Stimulated activated CD8-positive, alpha-beta memory T cell treated with anti-CD3 and anti-CD28 coated beads, Interleukin-7, amount 100 ng/mL, for 4 hours (primary cell): ENCODE measurements around the gene NUDT2.

Source experiments
- DNase-seq, 2 donors: peaks; one replicate each; pipeline ENCODE4 v3.0.0-alpha.2; 2020; ENCODE audit warnings: low read depth in 2 of 2

The NUDT2 gene

GRCh38 chr9:34385561-34386230 is 56.3 kb downstream of the NUDT2 start:
- no peak for DNase-seq

DNA sequence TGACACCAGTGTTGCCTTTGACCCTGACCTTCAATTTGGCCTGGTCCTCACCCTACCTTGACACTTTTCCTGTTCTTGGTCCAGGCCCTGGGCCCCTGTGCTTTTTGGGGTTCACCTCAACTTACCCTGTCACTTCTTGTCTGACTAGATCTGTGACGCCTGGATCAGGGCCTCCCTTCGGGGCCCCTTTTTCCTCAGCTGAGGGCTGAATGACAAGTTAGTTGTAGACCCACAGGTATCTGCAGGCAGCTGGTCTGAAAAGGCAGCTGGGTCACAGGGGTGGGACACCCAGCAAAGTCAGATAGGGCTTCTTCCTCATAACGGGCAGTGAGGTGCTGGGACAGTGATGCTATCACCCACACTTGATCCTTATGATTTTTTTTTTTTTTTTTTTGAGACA is 57.3 kb downstream of the NUDT2 start:
- no peak for DNase-seq

- DNase-seq: no peak
Measured at GRCh38 chr9:34387239-34387638, 57.9 kb downstream of the NUDT2 start.

DNA sequence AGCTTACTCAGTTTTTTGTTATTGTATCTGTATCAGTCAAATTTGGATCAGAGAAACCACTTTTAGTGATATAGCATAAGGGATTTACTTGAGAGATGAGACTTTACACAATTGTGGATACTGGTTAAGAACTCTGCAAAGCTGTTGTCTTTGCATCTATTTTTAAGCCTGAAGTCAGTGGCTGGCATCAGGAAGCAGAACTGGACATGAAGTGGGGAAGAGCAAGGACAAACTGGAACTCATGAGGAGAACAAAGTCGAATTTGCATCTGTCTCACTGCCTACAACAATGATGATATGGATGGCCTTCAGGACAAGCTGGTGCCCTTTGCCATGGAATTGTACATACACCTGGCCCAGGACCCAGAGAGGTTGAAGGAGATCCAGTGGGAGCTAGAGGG is 63.1 kb downstream of the NUDT2 start:
- no peak for DNase-seq
